SK-N-SH treated with all-trans-retinoic acid at 6 μM for 48 hours (cell line): ENCODE measurements around the gene CCT6B.
A peak's percentile ranks its signal among the peaks of the same experiment; 100 is the strongest.

Experiments used
- ATAC-seq: fragments of 200-7000 bp; cut with Tn5 transposase; 3 replicates; pipeline ENCODE4 v1.9.1; 2020; ENCODE audit warnings: mild to moderate bottlenecking, moderate library complexity
- ARNTL ChIP-seq: fragments of 450-650 bp; formaldehyde crosslinking; IDR thresholded peaks from 2 replicates; pipeline ENCODE4 v1.5.0; 2020; ENCODE audit warnings: low read depth, mild to moderate bottlenecking, moderate library complexity, borderline replicate concordance
- CSDC2 ChIP-seq: fragments of 250-450 bp; sonication (Bioruptor Pico); IDR thresholded peaks from 2 replicates; pipeline ENCODE4 v1.5.0; 2020; ENCODE audit warnings: mild to moderate bottlenecking, moderate library complexity
- ESRRG ChIP-seq: fragments of 250-450 bp; sonication (Bioruptor Pico); IDR thresholded peaks from 2 replicates; pipeline ENCODE4 v1.6.1; 2021; ENCODE audit warnings: mild to moderate bottlenecking
- GLIS3 ChIP-seq: fragments of 250-450 bp; sonication (Bioruptor Pico); IDR thresholded peaks from 2 replicates; pipeline ENCODE4 v1.5.0; 2020; ENCODE audit warnings: mild to moderate bottlenecking, moderate library complexity
- ISL1 ChIP-seq: fragments of 250-450 bp; sonication (Bioruptor Pico); IDR thresholded peaks from 2 replicates; pipeline ENCODE4 v2.1.2; 2022; ENCODE audit warnings: mild to moderate bottlenecking, moderate library complexity
- OSR1 ChIP-seq: fragments of 250-450 bp; sonication (Bioruptor Pico); IDR thresholded peaks from 2 replicates; pipeline ENCODE4 v1.8.0; 2022; ENCODE audit warnings: moderate library complexity, mild to moderate bottlenecking, inconsistent platforms
- PPARA ChIP-seq: fragments of 250-450 bp; sonication (Bioruptor Pico); IDR thresholded peaks from 2 replicates; pipeline ENCODE4 v1.5.0; 2020; ENCODE audit warnings: mild to moderate bottlenecking, borderline replicate concordance
- RARB ChIP-seq: fragments of 250-450 bp; sonication (Bioruptor Pico); IDR thresholded peaks from 2 replicates; pipeline ENCODE4 v1.8.0; 2021; ENCODE audit warnings: mild to moderate bottlenecking, moderate library complexity
- SNAI2 ChIP-seq: fragments of 250-450 bp; sonication (Bioruptor Pico); IDR thresholded peaks from 2 replicates; pipeline ENCODE4 v1.5.0; 2020; ENCODE audit warnings: mild to moderate bottlenecking, moderate library complexity
- TCF4 ChIP-seq: fragments of 250-450 bp; sonication (Bioruptor Pico); IDR thresholded peaks from 2 replicates; pipeline ENCODE4 v1.8.0; 2021; ENCODE audit warnings: mild to moderate bottlenecking, moderate library complexity, borderline replicate concordance
- TOX ChIP-seq: fragments of 250-450 bp; sonication (Bioruptor Pico); IDR thresholded peaks from 2 replicates; pipeline ENCODE4 v1.8.0; 2021; ENCODE audit warnings: mild to moderate bottlenecking, moderate library complexity, borderline replicate concordance
- ZC3H10 ChIP-seq: fragments of 250-450 bp; sonication (Bioruptor Pico); IDR thresholded peaks from 2 replicates; pipeline ENCODE4 v1.5.1; 2021; ENCODE audit warnings: mild to moderate bottlenecking, moderate library complexity
- ZFP3 ChIP-seq: fragments of 250-450 bp; sonication (Bioruptor Pico); IDR thresholded peaks from 2 replicates; pipeline ENCODE4 v1.5.0; 2020; ENCODE audit warnings: mild to moderate bottlenecking, moderate library complexity
- ZFP30 ChIP-seq: fragments of 450-650 bp; formaldehyde crosslinking; IDR thresholded peaks from 2 replicates; pipeline ENCODE4 v1.5.0; 2022; ENCODE audit warnings: mild to moderate bottlenecking, moderate library complexity
- ZNF565 ChIP-seq: fragments of 450-650 bp; formaldehyde crosslinking; conservative IDR thresholded peaks from 2 replicates; pipeline ENCODE4 v1.5.0; 2020; ENCODE audit warnings: low read depth, mild to moderate bottlenecking, moderate library complexity
- ZNF70 ChIP-seq: fragments of 450-650 bp; formaldehyde crosslinking; IDR thresholded peaks from 2 replicates; pipeline ENCODE4 v1.5.0; 2020; ENCODE audit warnings: mild to moderate bottlenecking, moderate library complexity
- ZNF8 ChIP-seq: fragments of 450-650 bp; formaldehyde crosslinking; IDR thresholded peaks from 2 replicates; pipeline ENCODE4 v1.5.0; 2020; ENCODE audit warnings: mild to moderate bottlenecking, moderate library complexity
- TF ChIP-seq, protein P1 (sequence below): fragments of 250-450 bp; sonication (Bioruptor Pico); IDR thresholded peaks from 2 replicates; pipeline ENCODE4 v1.5.1; 2021; ENCODE audit warnings: mild to moderate bottlenecking, moderate library complexity
- TF ChIP-seq, protein P2 (sequence below): fragments of 250-450 bp; sonication (Bioruptor Pico); IDR thresholded peaks from 2 replicates; pipeline ENCODE4 v1.5.0; 2020; ENCODE audit warnings: mild to moderate bottlenecking, moderate library complexity
- TF ChIP-seq, protein P3 (sequence below): fragments of 250-450 bp; sonication (Bioruptor Pico); IDR thresholded peaks from 2 replicates; pipeline ENCODE4 v1.5.1; 2020; ENCODE audit warnings: low read depth, mild to moderate bottlenecking, moderate library complexity
- TF ChIP-seq, protein P4 (sequence below): fragments of 250-450 bp; sonication (Bioruptor Pico); IDR thresholded peaks from 2 replicates; pipeline ENCODE4 v1.8.0; 2021; ENCODE audit warnings: low read depth, mild to moderate bottlenecking, moderate library complexity, borderline replicate concordance
- TF ChIP-seq, protein P5 (sequence below): fragments of 250-450 bp; sonication (Bioruptor Pico); IDR thresholded peaks from 2 replicates; pipeline ENCODE4 v1.8.0; 2020; ENCODE audit warnings: mild to moderate bottlenecking, moderate library complexity, borderline replicate concordance

The CCT6B gene

DNA sequence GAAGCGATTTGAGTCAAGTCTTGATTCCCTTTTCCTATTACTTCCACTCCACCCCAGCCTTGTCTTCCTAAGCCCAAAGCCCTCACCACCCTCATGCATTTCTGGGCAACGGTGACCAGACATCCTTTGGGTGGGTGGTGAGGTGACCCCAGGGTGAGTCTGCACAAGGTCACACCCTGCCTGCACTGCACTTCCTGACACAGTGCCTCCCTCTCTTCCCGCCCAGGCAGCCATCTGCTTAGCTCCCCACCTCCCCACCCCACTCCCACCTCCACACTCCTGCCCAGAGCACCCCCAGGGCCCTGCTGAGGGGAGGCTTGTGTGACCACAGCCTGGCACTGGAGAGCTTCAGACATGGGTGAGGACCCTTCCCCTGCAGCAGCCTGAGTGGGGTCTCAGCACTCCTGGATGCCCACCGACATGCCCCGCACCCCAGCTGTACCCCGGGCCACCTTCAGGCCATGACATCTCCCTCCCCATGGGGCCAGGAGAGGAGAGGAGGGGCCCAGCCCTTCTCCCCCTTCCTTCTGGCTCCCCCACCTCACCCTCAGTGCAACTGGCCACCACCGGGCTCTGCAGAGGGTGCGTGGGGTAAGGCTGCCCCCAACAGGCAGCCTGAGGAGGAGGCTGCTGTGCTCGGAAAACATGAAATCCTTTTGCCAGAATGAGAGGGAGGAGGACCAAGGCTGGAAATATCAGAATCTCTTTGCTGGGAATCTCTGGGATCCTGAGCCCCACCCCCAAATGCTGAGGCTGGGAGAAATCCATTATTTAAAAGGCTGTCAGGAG, 68.6 kb downstream of the CCT6B start:
- TF ChIP-seq ZFP30 (CRISPR knock-in tag) (no peak), PPARA (CRISPR knock-in tag) (no peak), ZC3H10 (CRISPR knock-in tag) (no peak), ZNF565 (no peak), ZFP3 (CRISPR knock-in tag) (no peak), TOX (CRISPR knock-in tag) (no peak), GLIS3 (CRISPR knock-in tag) (no peak), OSR1 (CRISPR knock-in tag) (no peak), ZNF70 (CRISPR knock-in tag) (no peak), ESRRG (CRISPR knock-in tag) (no peak), ZNF8 (CRISPR knock-in tag) (no peak), ARNTL (no peak)
- TF ChIP-seq, protein P1, sequence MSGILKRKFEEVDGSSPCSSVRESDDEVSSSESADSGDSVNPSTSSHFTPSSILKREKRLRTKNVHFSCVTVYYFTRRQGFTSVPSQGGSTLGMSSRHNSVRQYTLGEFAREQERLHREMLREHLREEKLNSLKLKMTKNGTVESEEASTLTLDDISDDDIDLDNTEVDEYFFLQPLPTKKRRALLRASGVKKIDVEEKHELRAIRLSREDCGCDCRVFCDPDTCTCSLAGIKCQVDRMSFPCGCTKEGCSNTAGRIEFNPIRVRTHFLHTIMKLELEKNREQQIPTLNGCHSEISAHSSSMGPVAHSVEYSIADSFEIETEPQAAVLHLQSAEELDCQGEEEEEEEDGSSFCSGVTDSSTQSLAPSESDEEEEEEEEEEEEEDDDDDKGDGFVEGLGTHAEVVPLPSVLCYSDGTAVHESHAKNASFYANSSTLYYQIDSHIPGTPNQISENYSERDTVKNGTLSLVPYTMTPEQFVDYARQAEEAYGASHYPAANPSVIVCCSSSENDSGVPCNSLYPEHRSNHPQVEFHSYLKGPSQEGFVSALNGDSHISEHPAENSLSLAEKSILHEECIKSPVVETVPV: no peak
- TF ChIP-seq, protein P2, sequence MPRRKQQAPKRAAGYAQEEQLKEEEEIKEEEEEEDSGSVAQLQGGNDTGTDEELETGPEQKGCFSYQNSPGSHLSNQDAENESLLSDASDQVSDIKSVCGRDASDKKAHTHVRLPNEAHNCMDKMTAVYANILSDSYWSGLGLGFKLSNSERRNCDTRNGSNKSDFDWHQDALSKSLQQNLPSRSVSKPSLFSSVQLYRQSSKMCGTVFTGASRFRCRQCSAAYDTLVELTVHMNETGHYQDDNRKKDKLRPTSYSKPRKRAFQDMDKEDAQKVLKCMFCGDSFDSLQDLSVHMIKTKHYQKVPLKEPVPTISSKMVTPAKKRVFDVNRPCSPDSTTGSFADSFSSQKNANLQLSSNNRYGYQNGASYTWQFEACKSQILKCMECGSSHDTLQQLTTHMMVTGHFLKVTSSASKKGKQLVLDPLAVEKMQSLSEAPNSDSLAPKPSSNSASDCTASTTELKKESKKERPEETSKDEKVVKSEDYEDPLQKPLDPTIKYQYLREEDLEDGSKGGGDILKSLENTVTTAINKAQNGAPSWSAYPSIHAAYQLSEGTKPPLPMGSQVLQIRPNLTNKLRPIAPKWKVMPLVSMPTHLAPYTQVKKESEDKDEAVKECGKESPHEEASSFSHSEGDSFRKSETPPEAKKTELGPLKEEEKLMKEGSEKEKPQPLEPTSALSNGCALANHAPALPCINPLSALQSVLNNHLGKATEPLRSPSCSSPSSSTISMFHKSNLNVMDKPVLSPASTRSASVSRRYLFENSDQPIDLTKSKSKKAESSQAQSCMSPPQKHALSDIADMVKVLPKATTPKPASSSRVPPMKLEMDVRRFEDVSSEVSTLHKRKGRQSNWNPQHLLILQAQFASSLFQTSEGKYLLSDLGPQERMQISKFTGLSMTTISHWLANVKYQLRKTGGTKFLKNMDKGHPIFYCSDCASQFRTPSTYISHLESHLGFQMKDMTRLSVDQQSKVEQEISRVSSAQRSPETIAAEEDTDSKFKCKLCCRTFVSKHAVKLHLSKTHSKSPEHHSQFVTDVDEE (CRISPR knock-in tag): no peak

DNA sequence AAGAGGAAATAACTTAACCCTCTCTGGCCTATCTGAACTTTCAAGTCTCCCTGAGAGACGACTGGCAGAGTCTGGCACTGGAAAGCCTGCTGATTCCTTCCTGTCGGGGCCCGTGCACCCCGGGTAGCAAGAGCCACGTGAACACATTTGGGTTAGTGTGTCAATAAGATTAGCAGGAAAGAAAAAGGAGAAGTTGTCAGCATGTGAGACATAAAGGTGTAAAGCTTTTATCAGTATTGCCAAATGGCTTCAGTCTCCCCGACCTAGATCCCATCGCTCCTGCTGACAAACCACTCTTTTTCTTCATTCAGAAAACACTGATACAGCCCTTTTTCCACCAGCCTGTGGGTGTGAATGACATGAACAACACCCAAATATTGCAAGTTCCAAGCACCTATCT, 74.4 kb downstream of the CCT6B start:
- ATAC-seq: no peak
- TF ChIP-seq ARNTL (no peak), ZFP3 (CRISPR knock-in tag) (no peak), ISL1 (CRISPR knock-in tag) (no peak), TCF4 (CRISPR knock-in tag) (no peak), ZC3H10 (CRISPR knock-in tag) (no peak), SNAI2 (no peak), ESRRG (CRISPR knock-in tag) (no peak), PPARA (CRISPR knock-in tag) (no peak), ZNF70 (CRISPR knock-in tag) (no peak), OSR1 (CRISPR knock-in tag) (no peak), TOX (CRISPR knock-in tag) (no peak), CSDC2 (no peak), ZNF8 (CRISPR knock-in tag) (no peak), RARB (CRISPR knock-in tag) (no peak), ZNF565 (no peak)
- TF ChIP-seq, protein P3, sequence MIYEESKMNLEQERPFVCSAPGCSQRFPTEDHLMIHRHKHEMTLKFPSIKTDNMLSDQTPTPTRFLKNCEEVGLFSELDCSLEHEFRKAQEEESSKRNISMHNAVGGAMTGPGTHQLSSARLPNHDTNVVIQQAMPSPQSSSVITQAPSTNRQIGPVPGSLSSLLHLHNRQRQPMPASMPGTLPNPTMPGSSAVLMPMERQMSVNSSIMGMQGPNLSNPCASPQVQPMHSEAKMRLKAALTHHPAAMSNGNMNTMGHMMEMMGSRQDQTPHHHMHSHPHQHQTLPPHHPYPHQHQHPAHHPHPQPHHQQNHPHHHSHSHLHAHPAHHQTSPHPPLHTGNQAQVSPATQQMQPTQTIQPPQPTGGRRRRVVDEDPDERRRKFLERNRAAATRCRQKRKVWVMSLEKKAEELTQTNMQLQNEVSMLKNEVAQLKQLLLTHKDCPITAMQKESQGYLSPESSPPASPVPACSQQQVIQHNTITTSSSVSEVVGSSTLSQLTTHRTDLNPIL (CRISPR knock-in tag): no peak
- TF ChIP-seq, protein P4, sequence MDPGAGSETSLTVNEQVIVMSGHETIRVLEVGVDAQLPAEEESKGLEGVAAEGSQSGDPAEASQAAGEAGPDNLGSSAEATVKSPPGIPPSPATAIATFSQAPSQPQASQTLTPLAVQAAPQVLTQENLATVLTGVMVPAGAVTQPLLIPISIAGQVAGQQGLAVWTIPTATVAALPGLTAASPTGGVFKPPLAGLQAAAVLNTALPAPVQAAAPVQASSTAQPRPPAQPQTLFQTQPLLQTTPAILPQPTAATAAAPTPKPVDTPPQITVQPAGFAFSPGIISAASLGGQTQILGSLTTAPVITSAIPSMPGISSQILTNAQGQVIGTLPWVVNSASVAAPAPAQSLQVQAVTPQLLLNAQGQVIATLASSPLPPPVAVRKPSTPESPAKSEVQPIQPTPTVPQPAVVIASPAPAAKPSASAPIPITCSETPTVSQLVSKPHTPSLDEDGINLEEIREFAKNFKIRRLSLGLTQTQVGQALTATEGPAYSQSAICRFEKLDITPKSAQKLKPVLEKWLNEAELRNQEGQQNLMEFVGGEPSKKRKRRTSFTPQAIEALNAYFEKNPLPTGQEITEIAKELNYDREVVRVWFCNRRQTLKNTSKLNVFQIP (CRISPR knock-in tag): no peak
- TF ChIP-seq, protein P2 (CRISPR knock-in tag): no peak
- TF ChIP-seq, protein P5, sequence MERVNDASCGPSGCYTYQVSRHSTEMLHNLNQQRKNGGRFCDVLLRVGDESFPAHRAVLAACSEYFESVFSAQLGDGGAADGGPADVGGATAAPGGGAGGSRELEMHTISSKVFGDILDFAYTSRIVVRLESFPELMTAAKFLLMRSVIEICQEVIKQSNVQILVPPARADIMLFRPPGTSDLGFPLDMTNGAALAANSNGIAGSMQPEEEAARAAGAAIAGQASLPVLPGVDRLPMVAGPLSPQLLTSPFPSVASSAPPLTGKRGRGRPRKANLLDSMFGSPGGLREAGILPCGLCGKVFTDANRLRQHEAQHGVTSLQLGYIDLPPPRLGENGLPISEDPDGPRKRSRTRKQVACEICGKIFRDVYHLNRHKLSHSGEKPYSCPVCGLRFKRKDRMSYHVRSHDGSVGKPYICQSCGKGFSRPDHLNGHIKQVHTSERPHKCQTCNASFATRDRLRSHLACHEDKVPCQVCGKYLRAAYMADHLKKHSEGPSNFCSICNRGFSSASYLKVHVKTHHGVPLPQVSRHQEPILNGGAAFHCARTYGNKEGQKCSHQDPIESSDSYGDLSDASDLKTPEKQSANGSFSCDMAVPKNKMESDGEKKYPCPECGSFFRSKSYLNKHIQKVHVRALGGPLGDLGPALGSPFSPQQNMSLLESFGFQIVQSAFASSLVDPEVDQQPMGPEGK (CRISPR knock-in tag): no peak

More for the DNA sequence above, 68.6 kb downstream of the CCT6B start:
- ATAC-seq: peak; percentile 67
